A549 treated with Mapracorat at 1 μM for 4 hours (cell line): ENCODE results near the gene GNG4. TPM values are rescaled to one million over a fixed set of nuclear protein-coding genes. Genes with fewer than 3 reads are reported as not detected.

ENCODE experiments used
- total RNA-seq: library from RNA; stranded (reverse); fragments of 200-300 nt; extraction: Qiagen RNA extraction; gene quantifications from 5 replicates; pipeline ENCODE4 v1.2.3, GENCODE V29; 2022

The GNG4 gene
- 11.8 to 14.5 TPM (median 13.7 TPM) in 5 replicates for total RNA-seq

GRCh38 chr1:235649368-235650163 is at the start of gene GNG4:
Gene GNG4 (minus strand): TSS chr1:235649784. CDS start chr1:235583838, 65,946 bp downstream.

GRCh38 chr1:235504122-235504493 is 145.5 kb downstream of the GNG4 start, which contains the start of gene B3GALNT2:
Gene B3GALNT2 (minus strand): TSS chr1:235504452. CDS start chr1:235504252, 200 bp downstream.

Other genes starting within 250 kb of the GNG4 start
- gene B3GALNT2, start 145.3 kb downstream of the GNG4 start, total RNA-seq = 15.2 to 22.1 TPM (median 17.0 TPM) in 5 replicates
- gene LYST, start 217.1 kb upstream of the GNG4 start, total RNA-seq = 4.1 to 4.9 TPM (median 4.2 TPM) in 5 replicates